GM21390 (cell line): ENCODE results near the gene SLC22A15.
"Not testable (repeated sequence)": the region's sequence is repeated elsewhere in the genome, so short reads cannot be mapped to it uniquely, and the experiment has no call there.

Experiments used
- ATAC-seq: cut with Tn5 transposase; IDR thresholded peaks from one replicate; pipeline ENCODE4 v1.9.1; 2021; ENCODE audit not compliant: unreplicated experiment

The SLC22A15 gene

DNA sequence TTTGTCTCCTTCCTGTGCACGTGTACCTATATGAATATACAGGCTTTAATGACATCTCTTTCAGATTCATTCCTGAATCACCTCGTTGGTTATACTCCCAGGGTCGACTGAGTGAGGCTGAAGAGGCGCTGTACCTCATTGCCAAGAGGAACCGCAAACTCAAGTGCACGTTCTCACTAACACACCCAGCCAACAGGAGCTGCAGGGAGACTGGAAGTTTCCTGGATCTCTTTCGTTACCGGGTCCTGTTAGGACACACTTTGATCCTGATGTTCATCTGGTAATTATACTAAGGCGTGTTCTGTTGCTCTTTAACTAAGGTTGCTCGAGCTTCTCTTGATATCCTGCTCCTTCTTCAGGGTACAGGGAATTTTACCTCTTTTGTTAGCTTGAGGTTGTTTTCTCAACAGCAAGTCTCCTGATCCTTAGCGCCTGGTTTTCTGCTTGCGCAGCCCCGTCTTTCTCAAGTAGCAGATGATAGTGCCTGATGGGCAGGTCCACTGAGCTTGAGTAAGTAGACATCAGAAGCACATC is 55.1 kb downstream of the SLC22A15 start:
- no peak for ATAC-seq

DNA sequence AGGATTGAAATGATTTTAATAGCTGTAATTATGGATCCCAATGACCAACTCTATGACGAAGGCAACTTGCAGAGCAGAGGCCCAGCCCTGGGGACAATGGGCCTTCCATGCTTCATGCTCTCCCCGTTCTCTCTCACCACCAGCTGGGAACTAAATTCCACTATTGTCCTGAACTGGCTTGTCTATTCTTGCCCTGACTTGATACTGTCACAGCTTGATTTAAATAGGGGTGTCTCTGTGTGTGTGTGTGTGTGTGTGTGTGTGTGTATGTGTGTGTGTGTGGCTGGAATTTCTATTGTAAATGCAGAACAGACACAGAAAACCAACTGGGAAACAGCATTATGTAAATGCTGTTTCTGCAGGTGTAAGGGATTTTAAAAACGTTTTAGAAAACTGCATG is 57.0 kb downstream of the SLC22A15 start:
- ATAC-seq, result no peak

DNA sequence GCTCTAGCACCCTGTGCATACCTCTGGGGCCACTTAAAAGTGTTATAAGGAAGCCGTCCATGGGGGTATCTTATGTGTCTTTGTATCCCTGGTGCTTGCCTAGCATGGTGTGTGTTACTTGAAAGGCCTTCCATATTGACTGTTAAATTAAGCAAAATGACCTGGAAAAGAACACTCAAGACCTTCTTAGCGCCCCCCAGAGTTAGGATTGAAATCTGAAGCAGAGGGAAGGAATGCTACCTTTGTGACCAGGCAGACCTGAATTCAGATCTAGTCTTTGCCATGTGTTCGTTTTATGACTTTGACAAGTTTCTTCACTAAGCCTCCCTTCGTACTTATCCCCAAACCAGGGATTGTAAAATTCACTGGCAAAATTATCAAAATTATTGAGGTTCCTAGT is 59.9 kb downstream of the SLC22A15 start:
- ATAC-seq, result no peak

DNA sequence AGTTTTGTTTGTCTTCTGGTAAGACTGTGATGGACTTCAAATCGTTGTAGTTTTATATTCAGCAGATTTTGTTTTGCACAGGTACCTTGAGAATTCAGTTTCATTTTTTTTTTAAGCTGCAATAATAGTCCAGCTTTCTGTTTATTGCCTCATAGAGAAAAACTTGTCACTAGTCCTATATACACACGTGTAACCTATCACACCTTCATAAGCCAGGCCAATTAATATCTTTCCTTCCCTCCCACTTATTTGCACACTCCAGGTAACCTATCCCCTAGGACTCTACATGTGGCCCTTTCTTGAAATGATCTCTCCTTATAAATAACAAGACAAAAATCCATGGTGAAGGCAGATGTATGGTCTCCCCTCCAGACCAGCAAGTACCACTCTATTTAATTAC is 62.4 kb downstream of the SLC22A15 start:
- no peak for ATAC-seq

DNA sequence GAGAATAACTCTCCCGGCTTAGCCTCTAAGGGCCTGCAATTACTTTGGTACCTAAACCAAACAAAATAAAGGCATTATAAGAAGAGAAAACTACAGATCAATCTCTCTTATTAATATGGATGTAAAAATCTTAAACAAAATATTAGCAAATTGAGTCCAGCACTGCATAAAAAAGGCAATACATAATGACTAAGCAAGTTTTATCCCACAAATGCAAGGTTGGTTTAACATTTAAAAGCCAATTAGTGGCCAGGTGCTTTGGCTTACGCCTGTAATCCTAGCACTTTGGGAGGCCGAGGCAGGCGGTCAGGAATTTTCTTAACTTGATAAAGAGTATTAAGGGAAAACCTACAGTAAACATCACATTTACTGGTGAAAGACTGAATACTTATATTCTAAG is 67.8 kb downstream of the SLC22A15 start:
- ATAC-seq, result no peak

DNA sequence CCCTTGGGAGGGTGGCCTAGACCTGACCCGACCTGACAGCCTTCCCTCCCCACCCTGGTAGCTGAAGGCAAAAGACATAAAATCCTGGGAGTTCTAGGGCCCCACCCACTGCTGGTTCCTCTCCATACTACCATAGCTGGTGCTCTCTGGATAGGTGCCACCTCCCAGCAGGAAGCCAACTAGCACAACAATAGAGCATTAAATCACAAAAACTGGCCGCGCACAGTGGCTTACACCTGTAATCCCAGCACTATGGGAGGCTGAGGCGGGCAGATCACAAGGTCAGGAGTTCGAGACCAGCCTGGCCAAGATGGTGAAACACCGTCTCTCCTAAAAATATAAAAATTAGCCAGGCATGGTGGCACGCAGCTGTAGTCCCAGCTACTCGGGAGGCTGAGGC is 70.6 kb downstream of the SLC22A15 start:
- ATAC-seq, result not testable (repeated sequence)

DNA sequence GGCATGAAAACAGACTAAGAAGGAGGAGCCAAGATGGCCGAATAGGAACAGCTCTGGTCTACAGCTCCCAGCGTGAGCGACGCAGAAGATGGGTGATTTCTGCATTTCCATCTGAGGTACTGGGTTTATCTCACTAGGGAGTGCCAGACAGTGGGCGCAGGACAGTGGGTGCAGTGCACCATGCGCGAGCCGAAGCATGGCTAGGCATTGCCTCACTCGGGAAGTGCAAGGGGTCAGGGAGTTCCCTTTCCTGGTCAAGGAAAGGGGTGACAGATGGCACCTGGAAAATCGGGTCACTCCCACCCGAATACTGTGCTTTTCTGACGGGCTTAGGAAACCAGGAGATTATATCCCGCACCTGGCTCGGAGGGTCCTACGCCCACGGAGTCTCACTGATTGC is 75.6 kb downstream of the SLC22A15 start:
- ATAC-seq, result not testable (repeated sequence)

DNA sequence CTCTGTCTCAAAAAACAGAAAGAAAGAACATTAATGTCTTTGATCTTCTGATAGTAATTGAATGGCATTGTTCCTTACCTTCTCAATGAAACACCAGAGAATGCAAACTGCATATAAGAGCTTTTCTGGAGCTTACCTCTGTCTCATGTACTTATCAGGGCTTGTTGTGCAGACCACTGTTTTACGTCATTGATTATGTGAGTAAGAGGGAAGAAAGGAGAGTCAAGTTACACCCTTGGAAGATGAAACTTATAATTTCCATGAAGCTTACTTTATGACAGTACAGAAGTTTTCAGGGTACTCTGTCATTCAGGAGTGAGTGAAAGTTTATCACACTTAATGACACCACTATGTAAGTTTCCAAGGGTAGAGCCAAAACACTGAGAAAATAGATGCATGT is 85.9 kb downstream of the SLC22A15 start:
- ATAC-seq, result no peak

DNA sequence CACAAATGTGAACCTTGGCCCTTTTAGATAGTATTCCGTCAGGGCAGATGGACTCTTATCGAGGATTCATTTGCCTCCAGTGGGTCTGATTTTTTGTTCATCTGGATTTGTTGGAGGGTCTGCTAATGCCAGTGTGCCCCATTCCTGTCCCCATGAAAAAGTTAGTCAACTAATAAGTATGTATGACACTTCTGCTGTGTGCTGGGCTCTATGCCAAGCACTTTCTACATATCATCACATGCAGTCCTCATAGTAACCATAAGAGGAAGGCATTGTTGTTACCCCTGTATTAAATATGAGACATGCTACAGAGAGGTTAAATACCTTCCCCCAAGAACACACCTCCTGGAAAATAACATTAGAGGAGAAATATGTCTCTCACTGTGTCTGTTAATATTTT is 88.3 kb downstream of the SLC22A15 start:
- no peak for ATAC-seq

DNA sequence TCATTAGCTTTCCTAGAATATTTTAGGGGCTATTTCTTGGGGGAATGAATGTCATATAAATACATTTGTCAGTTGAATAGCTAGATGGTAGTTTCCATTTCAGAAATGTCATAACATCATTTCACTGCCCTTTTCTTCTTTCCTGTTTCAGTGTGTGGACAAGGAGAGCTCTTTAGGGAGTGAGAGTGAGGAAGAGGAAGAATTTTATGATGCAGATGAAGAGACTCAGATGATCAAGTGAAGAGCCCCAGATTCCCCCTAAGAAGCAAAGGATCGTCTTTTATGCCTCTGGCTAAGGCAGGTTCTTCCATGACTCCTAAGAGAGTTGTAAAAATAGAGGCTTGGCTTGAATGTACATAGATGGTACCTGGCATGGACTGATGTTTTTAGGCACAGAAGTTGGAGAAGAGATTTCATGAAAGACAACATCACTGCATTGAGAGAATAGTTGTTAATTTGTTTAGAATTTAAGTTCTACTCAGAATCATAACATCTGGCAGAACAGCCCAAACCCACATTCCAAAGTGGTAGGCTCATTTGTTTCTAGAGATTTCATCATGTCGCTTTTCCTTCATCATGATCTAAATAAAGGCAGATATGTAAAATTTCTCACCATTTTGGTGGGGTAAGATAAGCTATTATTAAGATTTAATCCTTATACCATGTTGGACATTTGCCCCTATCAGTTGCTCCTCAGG is 90.7 kb downstream of the SLC22A15 start:
- no peak for ATAC-seq

DNA sequence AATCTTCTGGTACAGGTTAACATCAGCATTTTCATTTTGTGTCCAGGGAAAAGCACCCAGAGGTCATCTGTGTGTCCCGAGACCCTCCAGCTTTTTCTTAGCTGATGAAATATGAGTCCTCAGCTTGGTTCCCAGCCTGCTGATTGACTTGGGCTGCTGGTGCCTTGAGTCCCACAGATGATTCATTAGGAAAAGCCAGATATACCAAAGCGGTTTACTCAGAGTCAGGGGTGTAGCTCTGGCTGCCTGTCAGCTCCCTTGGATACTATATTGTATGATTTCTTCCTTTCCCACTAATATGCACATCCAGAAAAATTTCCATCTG is 91.2 kb downstream of the SLC22A15 start:
- ATAC-seq, result no peak

DNA sequence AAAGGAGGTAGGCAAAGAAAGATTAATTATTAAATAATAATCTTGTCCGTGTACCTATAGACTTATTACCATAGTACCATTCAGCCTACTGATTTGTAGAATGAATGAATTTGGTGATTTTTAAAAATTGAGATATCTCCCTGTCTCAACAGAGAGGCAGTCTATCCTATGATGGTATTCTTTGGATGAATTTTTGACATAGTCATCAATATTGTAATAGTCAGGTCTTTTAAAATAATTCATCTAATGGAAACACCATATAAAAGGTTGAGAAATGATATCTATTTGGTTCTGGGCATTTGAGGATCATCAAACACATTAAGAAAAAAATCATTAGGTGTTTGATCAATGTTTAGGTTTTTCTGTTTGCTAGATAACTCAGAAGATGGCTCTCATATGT is 99.3 kb downstream of the SLC22A15 start:
- no peak for ATAC-seq

DNA sequence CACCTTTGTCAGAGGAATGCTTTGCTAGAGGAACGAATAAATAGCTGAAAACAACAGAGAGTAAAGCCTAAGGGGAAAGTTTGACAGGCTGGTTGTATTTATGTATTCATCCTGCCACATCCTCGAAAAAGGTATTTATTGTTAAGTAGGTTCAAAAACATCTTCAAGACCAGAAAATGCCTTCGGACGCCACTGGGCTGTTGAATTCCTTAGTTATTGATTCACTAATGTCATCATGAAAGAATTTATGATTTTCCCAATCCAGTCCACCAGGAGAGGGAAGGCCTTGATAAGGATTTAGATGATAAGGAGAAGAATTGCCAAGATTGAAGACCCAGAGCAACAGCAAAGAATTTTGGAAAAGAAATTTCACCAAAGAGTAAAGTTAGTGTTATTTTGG is 99.7 kb downstream of the SLC22A15 start:
- ATAC-seq, result no peak

DNA sequence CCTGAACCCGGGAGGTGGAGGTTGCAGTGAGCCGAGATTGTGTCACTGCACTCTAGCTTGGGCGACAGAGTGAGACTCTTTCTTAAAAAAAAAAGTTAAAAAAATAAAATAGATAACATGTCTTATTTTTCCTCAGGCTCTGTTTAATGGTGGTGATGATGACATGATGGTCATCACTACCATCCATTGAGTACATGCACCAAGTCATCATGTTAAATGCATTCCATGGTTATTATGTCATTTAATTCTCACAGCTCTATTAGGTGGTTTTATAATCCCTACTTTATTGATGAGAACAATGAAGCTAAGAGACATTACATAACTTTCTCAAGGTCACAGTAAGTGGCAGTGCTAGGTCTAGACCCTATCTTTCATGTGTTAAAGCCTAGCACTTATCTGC is 100.5 kb downstream of the SLC22A15 start:
- ATAC-seq, result no peak

DNA sequence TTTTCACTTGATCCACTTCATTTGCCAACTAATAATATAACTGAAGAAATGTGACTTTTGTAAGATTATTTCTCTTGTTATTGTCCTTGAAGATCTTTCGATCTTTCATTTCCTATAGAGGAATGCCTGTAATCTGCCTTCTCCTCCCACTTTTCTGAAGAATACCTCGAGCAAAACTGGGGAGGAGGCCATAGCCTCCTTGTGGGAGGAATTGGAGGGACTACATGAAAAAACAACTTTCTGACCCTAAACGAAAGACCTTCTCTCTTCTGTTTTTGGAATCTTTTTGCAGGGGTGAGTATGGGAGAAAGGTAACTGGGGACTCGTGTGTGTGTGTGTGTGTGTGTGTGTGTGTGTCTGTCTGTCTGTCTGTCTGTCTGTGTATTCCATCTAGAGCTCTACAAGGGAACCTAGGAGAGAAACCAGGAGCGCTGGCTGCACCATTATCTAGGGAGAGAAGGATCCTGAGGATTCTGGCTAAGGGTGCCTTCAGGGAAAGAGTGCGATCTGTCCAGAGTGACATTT is 102.4 kb downstream of the SLC22A15 start:
- ATAC-seq, result no peak

DNA sequence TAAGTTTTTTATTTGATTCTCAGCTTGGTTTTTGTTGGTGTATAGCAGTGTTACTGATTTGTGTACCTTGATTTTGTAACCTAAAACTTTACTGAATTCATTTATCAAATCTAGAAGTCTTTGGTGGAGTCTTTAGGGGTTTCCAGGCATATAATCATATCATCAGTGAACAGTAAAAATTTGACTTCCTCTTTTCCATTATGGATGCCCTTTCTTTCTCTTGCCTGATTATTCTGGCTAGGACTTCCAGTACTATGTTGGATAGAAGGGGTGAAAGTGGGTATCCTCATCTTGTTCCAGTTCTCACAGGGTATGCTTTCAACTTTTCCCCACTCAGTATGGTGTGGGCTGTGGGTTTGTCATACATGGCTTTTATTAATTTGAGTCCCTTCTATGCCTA is 111.3 kb downstream of the SLC22A15 start:
- no peak for ATAC-seq

DNA sequence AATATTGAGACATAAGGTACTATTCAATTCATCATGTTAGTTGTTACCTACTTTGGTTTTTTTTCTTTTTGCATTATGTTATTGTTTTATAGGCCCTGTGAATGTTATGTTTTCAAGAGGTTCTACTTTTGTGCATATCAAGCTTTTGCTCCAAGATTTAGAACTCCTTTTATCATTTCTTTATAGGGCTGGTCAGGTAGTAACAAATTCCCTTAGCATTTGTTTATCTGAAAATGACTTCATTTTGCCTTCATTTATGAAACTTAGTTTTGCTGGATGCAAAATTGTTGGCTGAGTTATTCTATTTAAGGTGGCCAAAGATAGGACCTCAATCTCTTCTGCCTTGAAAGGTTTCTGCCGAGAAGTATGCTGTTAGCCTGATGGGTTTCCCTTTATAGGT is 113.6 kb downstream of the SLC22A15 start:
- ATAC-seq, result no peak

DNA sequence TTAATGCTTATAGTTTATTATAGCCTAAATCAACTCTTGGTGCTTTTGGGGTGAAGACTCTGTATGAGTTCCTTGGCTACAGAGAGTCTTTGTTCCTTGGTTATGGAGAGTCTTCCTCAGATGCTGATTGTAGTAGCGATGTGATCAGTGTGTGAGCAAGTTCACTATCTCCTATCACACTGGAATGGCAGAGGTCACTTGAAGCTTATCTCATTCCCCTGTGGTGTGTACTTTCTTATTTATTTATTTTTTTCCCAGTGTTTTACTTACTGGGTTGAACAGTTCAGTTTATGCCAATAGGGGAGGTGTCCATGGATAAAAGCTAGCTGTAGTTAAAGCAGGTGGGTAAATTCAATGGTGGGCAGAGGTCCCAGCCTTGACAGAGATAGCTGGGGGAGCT is 114.8 kb downstream of the SLC22A15 start:
- ATAC-seq, result no peak

DNA sequence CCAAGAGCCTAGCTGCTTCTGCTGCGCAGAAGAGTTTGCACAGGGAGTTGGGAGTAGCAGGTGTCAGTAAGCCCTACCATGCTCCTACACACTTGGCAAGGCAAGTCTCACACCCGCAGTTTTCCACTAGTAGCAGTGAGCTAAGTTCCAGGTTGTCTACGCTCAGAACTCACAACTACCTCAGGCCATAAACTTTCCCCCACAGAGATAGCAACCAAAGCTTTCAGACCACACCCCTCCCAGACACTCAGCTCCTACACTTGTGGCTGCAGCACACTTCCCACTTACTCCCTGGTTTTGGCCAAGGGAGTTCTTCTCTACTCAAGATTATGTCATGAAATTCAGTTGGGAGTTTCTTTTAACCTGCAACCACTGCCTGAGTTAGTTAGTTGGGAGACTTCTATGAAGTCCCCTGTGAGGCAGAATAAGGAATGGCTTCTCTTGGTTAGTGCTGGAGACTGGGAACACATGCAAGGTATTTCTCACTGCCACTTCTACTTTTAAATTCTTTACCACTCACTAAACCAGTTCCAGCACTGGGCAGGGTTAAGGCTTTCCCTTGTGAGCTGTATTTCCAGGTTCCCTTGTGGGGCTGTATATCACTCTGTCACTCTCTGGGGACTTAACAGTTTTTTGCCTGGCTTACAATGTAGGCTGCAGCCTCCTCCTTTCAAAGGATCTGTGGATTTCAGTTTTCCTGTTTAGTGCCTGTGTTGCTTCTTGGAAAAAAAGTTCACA is 116.6 kb downstream of the SLC22A15 start:
- no peak for ATAC-seq

DNA sequence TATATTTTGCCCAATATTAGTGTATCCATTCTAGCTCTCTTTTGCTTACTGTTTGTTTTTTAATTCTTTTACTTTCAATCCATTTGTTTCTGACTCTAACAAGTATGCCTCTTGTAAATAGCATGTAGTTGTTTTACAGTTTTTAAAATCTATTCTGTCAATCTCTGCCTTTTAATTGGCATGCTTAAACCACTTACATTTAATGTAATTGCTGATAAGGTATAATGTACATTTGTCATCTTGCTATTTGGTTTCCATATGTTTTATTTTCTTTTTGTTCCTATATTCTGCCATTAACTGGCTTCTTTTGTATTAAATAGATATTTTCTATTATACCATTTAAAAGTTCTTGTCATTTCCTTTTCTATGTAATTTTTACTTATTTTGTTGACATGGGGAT is 118.7 kb downstream of the SLC22A15 start:
- ATAC-seq, result no peak

DNA sequence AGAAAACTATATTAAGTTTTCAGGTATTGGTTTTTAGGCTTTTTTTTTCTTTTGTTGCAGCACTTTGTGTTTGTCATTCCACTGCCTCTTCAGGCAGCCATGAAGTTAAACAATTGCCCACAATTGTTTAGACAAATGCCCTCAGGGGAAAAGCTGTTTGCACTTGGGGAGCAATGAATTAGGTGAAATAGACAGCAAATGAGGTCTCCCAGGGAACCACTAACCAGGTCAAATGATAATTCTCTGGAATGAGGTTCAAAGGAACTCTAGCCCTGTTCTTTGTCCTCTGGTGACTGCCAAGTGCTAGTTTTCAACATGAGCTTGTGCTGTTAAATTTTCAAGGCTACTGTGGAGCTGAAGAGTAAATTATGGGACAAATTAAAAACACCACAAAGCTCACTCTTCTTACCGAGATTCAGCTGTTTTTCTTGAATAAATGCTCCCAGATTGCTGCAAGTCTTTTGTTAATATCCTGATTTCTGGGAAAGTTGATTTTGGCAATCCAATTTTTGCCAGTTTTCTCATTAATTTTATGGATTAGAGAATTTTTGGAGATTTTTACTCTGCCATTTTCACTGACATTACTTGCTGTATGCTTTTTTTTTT is 119.8 kb downstream of the SLC22A15 start:
- ATAC-seq, result no peak

DNA sequence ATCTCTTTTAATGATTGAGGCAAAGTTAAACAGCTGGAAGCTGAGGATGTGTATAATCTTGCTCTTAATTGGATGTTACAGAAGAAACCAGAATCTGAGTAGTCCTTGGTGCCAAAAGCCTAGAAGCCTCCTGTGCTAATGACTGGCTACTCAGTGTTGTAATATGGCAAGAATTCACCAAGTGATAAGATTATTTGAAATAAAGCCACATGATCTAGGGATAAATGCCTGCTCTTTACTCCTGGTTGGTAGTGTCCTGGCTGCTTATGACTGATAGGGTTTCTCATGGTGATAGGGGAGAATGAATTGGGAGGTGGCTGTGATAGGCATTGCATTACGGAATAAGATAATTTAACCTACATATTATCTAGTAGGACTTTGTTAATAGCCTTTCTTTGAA is 121.3 kb downstream of the SLC22A15 start:
- no peak for ATAC-seq
